Ascending aorta (tissue), 2 donors: ENCODE measurements around the gene DTWD2. TPM values are rescaled to one million over a fixed set of nuclear protein-coding genes. Genes with fewer than 3 reads are reported as not detected.
"Not testable (repeated sequence)": the region's sequence is repeated elsewhere in the genome, so short reads cannot be mapped to it uniquely, and the experiment has no call there.

Source experiments
- DNase-seq, 2 donors: peaks; one replicate each; pipeline ENCODE4 v3.0.0-alpha.2; 2019; ENCODE audit warnings: low spot score in 2 of 2
- H3K27ac ChIP-seq, 2 donors: fragments of 200-600 bp; sonication (generic); one replicate each; pipeline ENCODE4 v1.5.1; 2016 to 2017; ENCODE audit warnings: mild to moderate bottlenecking in 1 of 2
- H3K27me3 ChIP-seq: fragments of 200-600 bp; sonication (generic); one replicate; pipeline ENCODE4 v1.5.1; 2017
- H3K36me3 ChIP-seq, 2 donors: fragments of 200-600 bp; sonication (generic); one replicate each; pipeline ENCODE4 v1.5.1; 2016
- H3K4me1 ChIP-seq, 2 donors: fragments of 200-600 bp; sonication (generic); one replicate each; pipeline ENCODE4 v1.5.1; 2016 to 2017; ENCODE audit warnings: mild to moderate bottlenecking in 1 of 2
- H3K4me3 ChIP-seq, 2 donors: fragments of 200-600 bp; sonication (generic); one replicate each; pipeline ENCODE4 v1.5.1; 2016 to 2017; ENCODE audit warnings: mild to moderate bottlenecking in 1 of 2
- H3K9me3 ChIP-seq, 2 donors: fragments of 200-600 bp; sonication (generic); one replicate each; pipeline ENCODE4 v1.5.1; 2016
- intact Hi-C: fragments of 100-400 bp; cut with DNase I; formaldehyde crosslinking; loops from one replicate; pipeline ENCODE4 v1.15.1; 2023
- total RNA-seq: library from RNA; depleted of rRNA; stranded (reverse); fragments of >200 nt; gene quantifications from one replicate; pipeline ENCODE4 v1.1.0, GENCODE V29; 2016
- TF ChIP-seq, protein P1 (sequence below), 3 experiments: fragments of 200-600 bp in 2 of 3; fragments of 450-650 bp in 1 of 3; sonication (generic) in 2 of 3; IDR thresholded peaks; one replicate each; pipeline ENCODE4 v1.5.1; 2016 to 2019; ENCODE audit warnings: antibody characterized with exemption in 3 of 3, mild to moderate bottlenecking in 1 of 3, moderate library complexity in 1 of 3

DTWD2 gene
- total RNA-seq, 1 donor from 2014 or later: 0.11 TPM

DNA sequence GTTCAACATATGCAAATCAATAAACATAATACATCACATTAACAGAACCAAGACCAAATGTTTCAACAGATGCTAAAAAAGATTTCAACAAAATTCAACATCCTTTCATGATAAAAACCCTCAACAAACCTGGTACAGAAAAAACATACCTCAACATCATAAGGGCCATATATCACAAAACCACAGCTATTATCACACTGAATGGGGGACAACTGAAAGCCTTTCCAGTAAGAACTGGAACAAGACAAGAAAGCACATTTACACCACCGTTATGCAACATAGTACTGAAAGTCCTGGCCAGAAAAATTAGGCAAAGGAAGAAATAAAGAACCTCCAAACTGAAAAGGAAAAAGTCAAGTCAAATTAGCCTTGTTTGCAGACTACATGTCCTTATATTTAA is 93.6 kb downstream of the DTWD2 start:
- intact Hi-C loops: no loop called here
- Histone ChIP-seq H3K4me1 (no peaks in the 10 kb centered on the region), H3K9me3 (no peaks in the 10 kb centered on the region), H3K36me3 (no peaks in the 10 kb centered on the region), H3K27me3 (no peaks in the 10 kb centered on the region), H3K27ac (no peak overlapping the region), H3K4me3 (no peak overlapping the region)
- no peak for DNase-seq
- TF ChIP-seq, protein P1, sequence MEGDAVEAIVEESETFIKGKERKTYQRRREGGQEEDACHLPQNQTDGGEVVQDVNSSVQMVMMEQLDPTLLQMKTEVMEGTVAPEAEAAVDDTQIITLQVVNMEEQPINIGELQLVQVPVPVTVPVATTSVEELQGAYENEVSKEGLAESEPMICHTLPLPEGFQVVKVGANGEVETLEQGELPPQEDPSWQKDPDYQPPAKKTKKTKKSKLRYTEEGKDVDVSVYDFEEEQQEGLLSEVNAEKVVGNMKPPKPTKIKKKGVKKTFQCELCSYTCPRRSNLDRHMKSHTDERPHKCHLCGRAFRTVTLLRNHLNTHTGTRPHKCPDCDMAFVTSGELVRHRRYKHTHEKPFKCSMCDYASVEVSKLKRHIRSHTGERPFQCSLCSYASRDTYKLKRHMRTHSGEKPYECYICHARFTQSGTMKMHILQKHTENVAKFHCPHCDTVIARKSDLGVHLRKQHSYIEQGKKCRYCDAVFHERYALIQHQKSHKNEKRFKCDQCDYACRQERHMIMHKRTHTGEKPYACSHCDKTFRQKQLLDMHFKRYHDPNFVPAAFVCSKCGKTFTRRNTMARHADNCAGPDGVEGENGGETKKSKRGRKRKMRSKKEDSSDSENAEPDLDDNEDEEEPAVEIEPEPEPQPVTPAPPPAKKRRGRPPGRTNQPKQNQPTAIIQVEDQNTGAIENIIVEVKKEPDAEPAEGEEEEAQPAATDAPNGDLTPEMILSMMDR (IDR thresholded peaks at IDR 0.05): no peak

DNA sequence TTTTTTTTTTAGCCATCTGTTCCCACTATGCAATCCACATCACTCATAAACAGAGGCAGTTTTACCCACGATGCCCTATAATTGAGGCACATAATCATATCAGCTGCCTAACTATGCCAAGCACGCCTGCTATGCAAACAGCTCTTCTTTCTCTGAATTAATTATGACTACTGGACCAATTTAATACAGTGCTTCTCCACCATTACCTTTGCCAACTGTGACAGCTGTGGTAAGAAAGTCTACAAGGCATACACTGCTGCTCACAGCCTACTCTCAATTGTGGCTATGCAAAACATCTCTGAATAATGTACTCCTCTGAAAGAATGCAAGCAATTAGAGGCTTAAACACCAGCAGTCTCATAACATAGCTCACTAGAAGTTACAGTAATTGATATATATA is 97.1 kb downstream of the DTWD2 start:
- Histone ChIP-seq H3K4me1 (no peaks in the 10 kb centered on the region), H3K27ac (no peak overlapping the region), H3K9me3 (no peaks in the 10 kb centered on the region), H3K36me3 (no peaks in the 10 kb centered on the region), H3K4me3 (no peak overlapping the region), H3K27me3 (no peaks in the 10 kb centered on the region)
- TF ChIP-seq, protein P1 (IDR thresholded peaks at IDR 0.05): no peak
- DNase-seq: no peak
- intact Hi-C loops: no loop called here

DNA sequence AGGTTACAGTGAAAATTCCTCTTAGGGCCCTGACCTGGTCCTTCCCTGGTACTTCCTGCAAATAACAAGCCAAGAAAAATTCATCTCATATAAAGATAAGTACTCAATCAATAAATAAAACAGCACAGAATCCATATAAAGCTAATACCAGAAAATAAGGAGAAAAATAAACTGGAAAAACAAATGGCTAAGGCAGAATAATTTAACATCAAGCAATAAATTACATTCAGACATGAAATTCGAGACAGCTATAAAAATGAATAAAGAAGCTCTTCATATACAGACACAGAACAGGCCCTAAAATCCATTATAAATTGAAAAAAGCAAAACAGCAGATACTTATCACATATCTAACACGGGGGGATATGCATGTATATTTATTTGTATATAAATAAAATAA is 99.2 kb downstream of the DTWD2 start:
- no peak for DNase-seq

DNA sequence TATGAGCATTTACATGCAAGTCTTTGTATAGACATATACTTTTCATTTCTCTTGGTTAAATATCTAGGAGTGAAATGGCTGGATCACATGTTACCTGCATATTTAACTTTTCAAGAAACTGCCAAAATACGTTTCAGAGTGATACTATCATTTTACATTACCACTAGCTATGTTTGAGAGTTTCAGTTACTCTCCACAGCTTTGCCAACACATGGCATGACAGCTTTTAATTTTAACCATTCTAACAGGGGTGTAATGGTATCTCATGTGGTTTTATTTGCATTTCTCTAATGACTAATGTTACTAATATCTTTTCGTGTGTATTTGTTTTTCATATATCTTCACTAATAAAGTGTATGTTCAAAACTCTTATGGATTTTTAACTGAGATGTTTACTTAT is 99.8 kb downstream of the DTWD2 start:
- no peaks in the 10 kb centered on the region for H3K27me3 ChIP-seq
- H3K27ac ChIP-seq: no peak overlapping the region
- TF ChIP-seq, protein P1 (IDR thresholded peaks at IDR 0.05): no peak
- no peak for DNase-seq
- H3K4me1 ChIP-seq: no peaks in the 10 kb centered on the region
- H3K4me3 ChIP-seq: no peak overlapping the region
- no peaks in the 10 kb centered on the region for H3K36me3 ChIP-seq
- intact Hi-C loops: no loop called here
- H3K9me3 ChIP-seq: no peaks in the 10 kb centered on the region

More for the DNA sequence above, 99.2 kb downstream of the DTWD2 start:
- no peaks in the 10 kb centered on the region for H3K27me3 ChIP-seq
- H3K36me3 ChIP-seq: no peaks in the 10 kb centered on the region
- no peaks in the 10 kb centered on the region for H3K4me1 ChIP-seq
- no peak overlapping the region for H3K27ac ChIP-seq
- H3K4me3 ChIP-seq: no peak overlapping the region
- no peaks in the 10 kb centered on the region for H3K9me3 ChIP-seq
- TF ChIP-seq, protein P1 (IDR thresholded peaks at IDR 0.05): no peak
- intact Hi-C loops: no loop called here

DNA sequence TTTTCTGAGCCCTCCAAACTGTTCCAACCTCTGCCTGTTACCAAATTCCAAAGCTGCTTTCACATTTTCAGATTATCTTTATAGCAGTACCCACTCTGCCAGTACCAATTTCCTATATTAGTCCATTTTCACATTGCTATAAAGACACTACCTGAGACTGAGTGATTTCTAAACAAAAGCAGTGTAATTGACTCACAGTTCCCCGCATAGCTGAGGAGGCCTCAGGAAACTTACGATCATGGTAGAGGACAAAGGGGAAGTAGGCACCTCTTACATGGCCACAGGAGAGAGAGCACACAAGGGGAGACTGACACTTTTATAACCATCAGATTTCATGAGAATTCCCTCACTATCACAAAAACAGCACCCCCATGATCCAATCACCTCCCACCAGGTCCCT is 105.0 kb downstream of the DTWD2 start:
- intact Hi-C loops: no loop called here
- Histone ChIP-seq H3K9me3 (peaks cover 0 to 10% of the 10 kb centered on the region in 2 donors), H3K27ac (no peak overlapping the region), H3K36me3 (no peaks in the 10 kb centered on the region), H3K4me1 (no peaks in the 10 kb centered on the region), H3K4me3 (no peak overlapping the region), H3K27me3 (no peaks in the 10 kb centered on the region)
- no peak for DNase-seq
- TF ChIP-seq, protein P1 (IDR thresholded peaks at IDR 0.05): no peak

DNA sequence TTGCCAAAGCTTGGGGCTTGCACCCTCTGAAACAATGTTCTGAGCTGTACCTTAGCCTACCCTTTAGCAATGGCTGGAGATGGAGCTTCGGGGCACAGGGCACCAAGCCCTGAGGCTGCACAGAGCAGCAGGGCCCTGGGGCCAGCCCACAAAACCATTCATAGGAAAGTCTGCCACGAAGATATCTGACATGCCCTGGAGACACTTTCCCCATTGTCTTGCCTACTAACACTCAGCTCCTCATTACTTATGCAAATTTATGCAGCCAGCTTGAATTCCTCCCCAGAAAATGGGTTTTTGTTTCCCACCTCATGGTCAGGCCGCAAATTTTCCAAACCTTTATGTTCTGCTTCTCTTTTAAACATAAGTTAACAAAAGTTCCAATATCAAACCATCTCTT is 105.7 kb downstream of the DTWD2 start:
- TF ChIP-seq, protein P1 (IDR thresholded peaks at IDR 0.05): no peak
- H3K4me3 ChIP-seq: no peak overlapping the region

DNA sequence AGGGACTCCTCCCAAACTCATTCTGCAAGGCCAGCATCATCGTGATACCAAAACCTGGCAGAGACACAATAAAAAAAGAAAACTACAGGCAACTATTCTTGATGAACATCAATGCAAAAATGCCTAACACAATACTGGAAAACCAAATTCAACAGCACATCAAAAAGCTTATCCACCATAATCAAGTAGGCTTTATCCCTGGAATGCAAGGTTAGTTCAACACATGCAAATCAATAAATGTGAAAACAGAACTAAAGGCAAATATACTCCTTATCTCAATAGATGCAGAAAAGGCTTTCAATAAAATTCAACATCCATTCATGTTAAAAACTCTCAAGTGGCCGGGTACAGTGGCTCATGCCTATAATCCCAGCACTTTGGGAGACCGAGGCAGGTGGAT is 111.5 kb downstream of the DTWD2 start:
- H3K36me3 ChIP-seq, H3K4me1 ChIP-seq, DNase-seq, H3K27me3 ChIP-seq, H3K27ac ChIP-seq, H3K4me3 ChIP-seq, intact Hi-C loops: not testable (repeated sequence)
- peaks cover 23 to 53% of the 10 kb centered on the region in 2 donors for H3K9me3 ChIP-seq

More for the DNA sequence above, 105.7 kb downstream of the DTWD2 start:
- no peaks in the 10 kb centered on the region for H3K4me1 ChIP-seq
- no peaks in the 10 kb centered on the region for H3K36me3 ChIP-seq
- no peak for DNase-seq
- H3K27ac ChIP-seq: no peak overlapping the region
- intact Hi-C loops: no loop called here
- peaks cover 2 to 17% of the 10 kb centered on the region in 2 donors for H3K9me3 ChIP-seq
- no peaks in the 10 kb centered on the region for H3K27me3 ChIP-seq
